ENCODE measurements around the gene GDPD2.
"Not testable (repeated sequence)": the region's sequence is repeated elsewhere in the genome, so short reads cannot be mapped to it uniquely, and the experiment has no call there.

Gene GDPD2, protein sequence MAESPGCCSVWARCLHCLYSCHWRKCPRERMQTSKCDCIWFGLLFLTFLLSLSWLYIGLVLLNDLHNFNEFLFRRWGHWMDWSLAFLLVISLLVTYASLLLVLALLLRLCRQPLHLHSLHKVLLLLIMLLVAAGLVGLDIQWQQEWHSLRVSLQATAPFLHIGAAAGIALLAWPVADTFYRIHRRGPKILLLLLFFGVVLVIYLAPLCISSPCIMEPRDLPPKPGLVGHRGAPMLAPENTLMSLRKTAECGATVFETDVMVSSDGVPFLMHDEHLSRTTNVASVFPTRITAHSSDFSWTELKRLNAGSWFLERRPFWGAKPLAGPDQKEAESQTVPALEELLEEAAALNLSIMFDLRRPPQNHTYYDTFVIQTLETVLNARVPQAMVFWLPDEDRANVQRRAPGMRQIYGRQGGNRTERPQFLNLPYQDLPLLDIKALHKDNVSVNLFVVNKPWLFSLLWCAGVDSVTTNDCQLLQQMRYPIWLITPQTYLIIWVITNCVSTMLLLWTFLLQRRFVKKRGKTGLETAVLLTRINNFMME

DNA sequence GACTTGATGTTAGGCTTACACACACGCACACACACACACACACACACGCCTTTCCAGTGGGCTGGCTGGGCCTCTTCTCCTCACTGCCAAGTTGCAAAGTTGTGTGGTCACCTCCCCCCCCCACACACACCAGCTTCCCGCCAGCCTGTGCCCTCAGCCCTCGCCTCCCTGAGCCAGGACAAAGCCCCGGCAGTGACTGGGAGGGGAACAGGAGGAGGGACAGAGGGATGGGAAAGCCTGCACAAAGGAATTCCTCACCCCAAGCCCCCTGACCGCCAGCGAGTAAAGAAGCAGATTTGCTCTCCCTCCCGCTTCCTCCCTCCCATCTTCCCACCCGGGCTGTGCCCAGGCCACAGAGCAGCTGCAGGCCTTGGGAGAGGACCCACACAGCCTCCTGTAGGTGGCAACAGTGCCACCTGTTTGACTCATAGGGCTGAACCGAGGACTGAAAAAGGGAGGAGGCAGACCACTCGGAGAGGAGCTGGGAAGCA, at the start of gene GDPD2:
TSS of gene GDPD2 (plus strand) at position 464 of the 491 bp plus-strand sequence. CDS start 1,671 bp downstream, outside the sequence.
- H3K9ac ChIP-seq (ENCODE audit: low read length in 2 of 2): no peak within 1 kb of the TSS
- no peaks in the 10 kb centered on the region for H3K9me3 ChIP-seq (ENCODE audit: control insufficient read depth in 2 of 2, low read length in 2 of 2)

DNA sequence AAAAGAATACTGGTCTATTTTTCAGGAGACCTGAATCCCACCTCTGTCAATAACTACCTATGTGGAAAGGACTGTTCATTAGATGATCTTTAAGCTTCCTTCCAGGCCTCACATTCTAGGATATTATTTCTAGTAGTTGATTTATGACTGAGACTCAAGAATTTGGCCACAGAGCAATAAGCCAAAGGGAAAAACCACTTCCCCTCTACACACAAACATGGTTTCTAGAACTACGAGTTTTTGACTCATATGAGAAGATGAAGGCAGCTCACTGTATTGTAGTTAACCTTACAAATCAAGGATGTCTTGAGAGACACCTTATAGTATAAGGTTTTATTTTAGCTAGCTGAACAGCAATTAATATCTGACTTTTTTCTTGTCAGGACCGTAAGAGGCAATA, 36.9 kb upstream of the GDPD2 start:
- Histone ChIP-seq H3K9me3 (ENCODE audit: control insufficient read depth in 2 of 2, low read length in 2 of 2) (no peaks in the 10 kb centered on the region), H3K4me1 (ENCODE audit: control insufficient read depth, insufficient read depth, low read length) (no peaks in the 10 kb centered on the region), H3K9ac (ENCODE audit: low read length in 2 of 2) (no peak overlapping the region), H3K4me3 (ENCODE audit: low read length in 2 of 2) (no peak overlapping the region), H3K27ac (ENCODE audit: low read length) (no peak overlapping the region), H3K36me3 (ENCODE audit: control insufficient read depth in 2 of 2, insufficient read depth in 2 of 2, low read length in 2 of 2) (no peaks in the 10 kb centered on the region), H3K27me3 (ENCODE audit: control insufficient read depth in 1 of 2, insufficient read depth in 2 of 2, low read length in 2 of 2) (no peaks in the 10 kb centered on the region)

More for the DNA sequence above, at the start of gene GDPD2:
- Histone ChIP-seq H3K27ac (ENCODE audit: low read length) (no peak within 1 kb of the TSS), H3K4me3 (ENCODE audit: low read length in 2 of 2) (no peak within 1 kb of the TSS), H3K4me1 (ENCODE audit: control insufficient read depth, insufficient read depth, low read length) (no peaks in the 10 kb centered on the region), H3K36me3 (ENCODE audit: control insufficient read depth in 2 of 2, insufficient read depth in 2 of 2, low read length in 2 of 2) (no peaks in the 10 kb centered on the region), H3K27me3 (ENCODE audit: control insufficient read depth in 1 of 2, insufficient read depth in 2 of 2, low read length in 2 of 2) (peaks cover 0 to 39% of the 10 kb centered on the region in 2 donors)

DNA sequence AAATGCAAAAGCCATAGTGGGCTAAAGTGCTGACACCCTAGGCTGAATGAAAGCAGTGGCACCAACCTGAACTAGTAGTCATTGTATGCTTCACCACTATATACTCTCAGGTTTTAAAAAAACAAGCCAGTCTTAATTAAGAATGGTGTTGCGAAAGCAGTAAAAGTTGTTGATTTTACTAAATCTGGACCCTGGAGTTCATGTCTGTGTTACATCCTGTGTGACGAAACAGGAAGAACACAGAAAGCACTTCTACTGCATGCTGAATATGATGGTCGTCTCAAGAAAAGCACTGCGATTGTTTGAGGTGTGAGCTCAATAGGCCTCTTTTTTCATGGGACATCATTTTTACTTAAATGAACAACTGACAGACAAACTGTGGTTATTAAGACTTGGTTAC, 24.2 kb upstream of the GDPD2 start:
- Histone ChIP-seq H3K4me3 (ENCODE audit: low read length in 2 of 2) (no peak overlapping the region), H3K9me3 (ENCODE audit: control insufficient read depth in 2 of 2, low read length in 2 of 2) (no peaks in the 10 kb centered on the region), H3K27ac (ENCODE audit: low read length) (no peak overlapping the region), H3K9ac (ENCODE audit: low read length in 2 of 2) (no peak overlapping the region), H3K36me3 (ENCODE audit: control insufficient read depth in 2 of 2, insufficient read depth in 2 of 2, low read length in 2 of 2) (no peaks in the 10 kb centered on the region), H3K4me1 (ENCODE audit: control insufficient read depth, insufficient read depth, low read length) (no peaks in the 10 kb centered on the region), H3K27me3 (ENCODE audit: control insufficient read depth in 1 of 2, insufficient read depth in 2 of 2, low read length in 2 of 2) (peaks cover 0 to 2% of the 10 kb centered on the region in 2 donors)

DNA sequence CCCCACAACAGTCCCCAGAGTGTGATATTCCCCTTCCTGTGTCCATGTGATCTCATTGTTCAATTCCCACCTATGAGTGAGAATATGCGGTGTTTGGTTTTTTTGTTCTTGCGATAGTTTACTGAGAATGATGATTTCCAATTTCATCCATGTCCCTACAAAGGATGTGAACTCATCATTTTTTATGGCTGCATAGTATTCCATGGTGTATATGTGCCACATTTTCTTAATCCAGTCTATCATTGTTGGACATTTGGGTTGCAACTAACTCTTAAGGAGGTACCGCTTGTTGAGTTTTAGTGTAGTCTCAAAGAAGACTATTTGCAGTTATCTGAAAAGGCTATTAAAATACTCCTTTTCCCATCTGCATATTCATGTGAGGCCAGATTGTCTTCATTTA, 22.9 kb upstream of the GDPD2 start:
- not testable (repeated sequence) for H3K9ac ChIP-seq (ENCODE audit: low read length in 2 of 2); H3K9me3 ChIP-seq (ENCODE audit: control insufficient read depth in 2 of 2, low read length in 2 of 2); H3K27me3 ChIP-seq (ENCODE audit: control insufficient read depth in 1 of 2, insufficient read depth in 2 of 2, low read length in 2 of 2); H3K36me3 ChIP-seq (ENCODE audit: control insufficient read depth in 2 of 2, insufficient read depth in 2 of 2, low read length in 2 of 2); H3K4me1 ChIP-seq (ENCODE audit: control insufficient read depth, insufficient read depth, low read length); H3K4me3 ChIP-seq (ENCODE audit: low read length in 2 of 2); H3K27ac ChIP-seq (ENCODE audit: low read length)

DNA sequence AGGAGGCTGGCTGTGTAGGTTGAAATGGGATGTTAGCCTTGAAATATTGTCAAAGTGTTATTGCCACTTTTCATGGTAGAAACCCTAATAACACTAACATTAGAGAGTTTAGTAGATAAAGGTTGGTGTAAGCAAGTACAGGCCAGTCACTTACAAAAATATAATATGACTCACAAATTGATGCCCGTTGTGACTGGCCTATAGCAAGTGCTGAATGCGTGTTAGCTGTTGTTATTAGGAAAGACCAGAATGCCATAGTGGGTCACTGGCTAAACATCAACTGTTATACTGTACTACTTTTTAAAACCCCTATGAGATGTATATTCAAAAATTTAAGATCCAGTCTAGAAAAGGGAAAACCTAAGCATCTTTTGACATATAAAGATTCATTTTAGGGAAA, 20.4 kb upstream of the GDPD2 start:
- H3K36me3 ChIP-seq (ENCODE audit: control insufficient read depth in 2 of 2, insufficient read depth in 2 of 2, low read length in 2 of 2): no peaks in the 10 kb centered on the region
- H3K4me3 ChIP-seq (ENCODE audit: low read length in 2 of 2): no peak overlapping the region
- H3K4me1 ChIP-seq (ENCODE audit: control insufficient read depth, insufficient read depth, low read length): no peaks in the 10 kb centered on the region
- no peak overlapping the region for H3K27ac ChIP-seq (ENCODE audit: low read length)
- peaks cover 0 to 9% of the 10 kb centered on the region in 2 donors for H3K27me3 ChIP-seq (ENCODE audit: control insufficient read depth in 1 of 2, insufficient read depth in 2 of 2, low read length in 2 of 2)
- no peak overlapping the region for H3K9ac ChIP-seq (ENCODE audit: low read length in 2 of 2)
- no peaks in the 10 kb centered on the region for H3K9me3 ChIP-seq (ENCODE audit: control insufficient read depth in 2 of 2, low read length in 2 of 2)

DNA sequence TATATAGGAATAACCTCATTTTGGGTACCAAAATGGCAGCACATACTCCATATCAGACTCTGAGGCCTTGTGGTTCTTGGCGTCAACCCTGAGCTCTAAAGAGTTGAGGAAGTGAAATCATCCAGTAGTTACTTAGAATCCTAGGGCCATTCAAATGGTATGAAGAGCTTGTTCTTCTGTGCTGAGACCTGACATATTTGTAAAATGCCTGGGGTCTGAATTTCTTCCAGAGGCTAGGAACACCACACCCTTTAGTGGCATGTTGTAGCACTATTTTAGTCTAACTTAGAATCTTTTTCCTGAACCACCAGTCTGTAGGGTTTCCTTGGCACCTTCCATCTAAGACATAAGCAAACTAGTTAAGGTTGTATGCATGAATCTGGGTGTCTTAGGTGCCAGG, 18.1 kb upstream of the GDPD2 start:
- Histone ChIP-seq H3K4me3 (ENCODE audit: low read length in 2 of 2) (no peak overlapping the region), H3K36me3 (ENCODE audit: control insufficient read depth in 2 of 2, insufficient read depth in 2 of 2, low read length in 2 of 2) (no peaks in the 10 kb centered on the region), H3K9ac (ENCODE audit: low read length in 2 of 2) (no peak overlapping the region), H3K4me1 (ENCODE audit: control insufficient read depth, insufficient read depth, low read length) (no peaks in the 10 kb centered on the region), H3K27me3 (ENCODE audit: control insufficient read depth in 1 of 2, insufficient read depth in 2 of 2, low read length in 2 of 2) (peaks cover 0 to 9% of the 10 kb centered on the region in 2 donors), H3K9me3 (ENCODE audit: control insufficient read depth in 2 of 2, low read length in 2 of 2) (no peaks in the 10 kb centered on the region), H3K27ac (ENCODE audit: low read length) (no peak overlapping the region)

DNA sequence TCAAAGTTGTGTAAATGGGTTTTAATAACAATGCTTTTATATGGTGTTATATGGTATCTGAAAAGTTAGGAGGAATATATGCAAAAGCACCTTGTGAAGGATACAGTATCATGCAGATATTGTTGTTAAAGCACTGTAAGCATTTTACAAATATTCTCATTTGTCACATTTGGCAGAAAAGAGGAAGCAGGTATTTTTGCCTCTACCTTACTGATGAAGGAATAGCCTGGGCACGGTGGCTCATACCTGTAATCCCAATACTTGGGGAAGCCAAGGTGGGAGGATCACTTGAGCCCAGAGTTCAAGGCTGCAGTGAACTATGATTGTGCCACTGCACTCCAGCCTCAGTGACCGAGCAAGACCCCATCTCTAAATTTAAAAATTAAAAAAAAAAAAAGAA, 12.2 kb upstream of the GDPD2 start:
- no peak overlapping the region for H3K27ac ChIP-seq (ENCODE audit: low read length)
- H3K9ac ChIP-seq (ENCODE audit: low read length in 2 of 2): no peak overlapping the region
- H3K4me3 ChIP-seq (ENCODE audit: low read length in 2 of 2): no peak overlapping the region
- peaks cover 0 to 4% of the 10 kb centered on the region in 2 donors for H3K27me3 ChIP-seq (ENCODE audit: control insufficient read depth in 1 of 2, insufficient read depth in 2 of 2, low read length in 2 of 2)
- H3K9me3 ChIP-seq (ENCODE audit: control insufficient read depth in 2 of 2, low read length in 2 of 2): no peaks in the 10 kb centered on the region
- no peaks in the 10 kb centered on the region for H3K36me3 ChIP-seq (ENCODE audit: control insufficient read depth in 2 of 2, insufficient read depth in 2 of 2, low read length in 2 of 2)
- H3K4me1 ChIP-seq (ENCODE audit: control insufficient read depth, insufficient read depth, low read length): no peaks in the 10 kb centered on the region

DNA sequence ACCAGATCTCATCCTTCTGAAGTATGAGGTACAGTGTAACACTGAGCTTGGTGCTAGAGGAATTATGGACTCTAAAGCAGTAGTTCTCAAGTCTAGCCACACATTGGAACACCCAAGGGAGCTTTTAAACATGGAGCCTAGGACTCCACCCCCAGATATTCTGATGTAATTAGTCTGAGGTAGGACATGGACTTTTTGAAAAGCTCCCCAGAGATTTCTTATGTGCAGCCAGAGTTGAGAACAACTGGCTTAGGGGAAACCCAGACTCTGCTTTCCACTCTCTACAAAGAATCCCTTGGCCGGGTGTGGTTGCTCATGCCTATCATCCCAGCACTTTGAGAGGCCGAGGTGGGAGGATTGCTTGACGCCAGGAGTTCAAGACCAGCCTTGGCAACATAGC, 11.6 kb upstream of the GDPD2 start:
- H3K36me3 ChIP-seq (ENCODE audit: control insufficient read depth in 2 of 2, insufficient read depth in 2 of 2, low read length in 2 of 2): no peaks in the 10 kb centered on the region
- H3K9me3 ChIP-seq (ENCODE audit: control insufficient read depth in 2 of 2, low read length in 2 of 2): no peaks in the 10 kb centered on the region
- no peaks in the 10 kb centered on the region for H3K4me1 ChIP-seq (ENCODE audit: control insufficient read depth, insufficient read depth, low read length)
- no peak overlapping the region for H3K9ac ChIP-seq (ENCODE audit: low read length in 2 of 2)
- no peaks in the 10 kb centered on the region for H3K27me3 ChIP-seq (ENCODE audit: control insufficient read depth in 1 of 2, insufficient read depth in 2 of 2, low read length in 2 of 2)
- no peak overlapping the region for H3K4me3 ChIP-seq (ENCODE audit: low read length in 2 of 2)
- no peak overlapping the region for H3K27ac ChIP-seq (ENCODE audit: low read length)

DNA sequence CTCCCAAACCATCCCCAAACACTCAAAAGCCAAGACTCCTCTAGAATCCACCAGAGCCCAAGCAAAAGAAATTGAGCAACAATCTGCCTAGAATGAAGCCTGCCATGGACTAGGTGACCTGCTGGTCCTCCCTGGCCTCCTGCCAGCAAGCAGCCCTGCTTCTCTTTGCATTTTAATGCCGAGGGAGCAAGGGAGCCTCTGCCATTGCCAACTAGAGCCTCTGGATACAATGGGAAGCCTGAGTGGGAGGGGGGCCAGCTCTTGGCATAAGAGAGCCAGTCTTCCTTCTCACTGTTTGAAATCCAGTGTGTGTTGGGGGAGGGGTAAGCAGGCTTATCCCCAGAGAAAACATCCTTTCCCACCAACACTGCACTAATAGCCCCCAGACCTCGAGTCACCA, 1.5 kb upstream of the GDPD2 start:
- H3K27me3 ChIP-seq (ENCODE audit: control insufficient read depth in 1 of 2, insufficient read depth in 2 of 2, low read length in 2 of 2): peaks cover 0 to 39% of the 10 kb centered on the region in 2 donors
- H3K9me3 ChIP-seq (ENCODE audit: control insufficient read depth in 2 of 2, low read length in 2 of 2): no peaks in the 10 kb centered on the region
- no peaks in the 10 kb centered on the region for H3K36me3 ChIP-seq (ENCODE audit: control insufficient read depth in 2 of 2, insufficient read depth in 2 of 2, low read length in 2 of 2)
- H3K4me3 ChIP-seq (ENCODE audit: low read length in 2 of 2): no peak overlapping the region
- no peaks in the 10 kb centered on the region for H3K4me1 ChIP-seq (ENCODE audit: control insufficient read depth, insufficient read depth, low read length)
- no peak overlapping the region for H3K9ac ChIP-seq (ENCODE audit: low read length in 2 of 2)
- H3K27ac ChIP-seq (ENCODE audit: low read length): no peak overlapping the region

DNA sequence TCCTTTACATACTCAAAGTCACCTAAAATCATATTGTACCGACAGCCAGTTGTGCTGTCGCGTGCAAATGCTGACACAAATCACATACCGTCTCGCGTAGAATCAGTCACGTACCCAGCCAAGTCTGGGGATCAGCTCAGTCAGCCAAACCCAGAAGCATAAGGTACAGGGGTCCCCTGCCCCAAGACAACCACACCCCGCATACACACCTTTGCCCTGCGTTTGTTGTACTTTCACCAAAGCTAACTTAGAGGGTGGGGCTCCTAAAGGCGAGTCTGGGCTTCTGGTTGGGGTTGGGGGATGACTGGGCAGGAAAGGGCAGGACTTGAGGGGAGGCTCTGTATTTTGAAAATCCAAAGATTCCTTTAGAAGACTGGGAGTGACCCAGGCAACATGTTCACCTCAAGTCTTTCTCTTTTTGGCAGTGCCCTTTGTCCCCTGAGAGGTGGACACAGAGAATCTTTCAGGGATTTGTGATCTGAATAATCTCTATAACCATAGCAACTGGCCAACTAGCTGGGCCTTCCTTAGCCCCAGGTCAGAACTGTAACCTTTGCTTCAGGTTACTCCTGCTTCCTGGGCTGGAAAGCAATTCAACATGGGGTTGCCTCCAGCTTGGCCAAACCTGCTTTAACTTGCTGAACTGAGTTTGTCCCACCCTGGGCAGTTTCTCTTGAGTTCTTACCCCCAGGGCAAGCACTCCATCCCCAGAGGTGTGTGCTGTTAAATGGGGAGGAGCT, 992 bp downstream of the GDPD2 start:
- H3K4me3 ChIP-seq (ENCODE audit: low read length in 2 of 2): no peak overlapping the region
- H3K9ac ChIP-seq (ENCODE audit: low read length in 2 of 2): no peak overlapping the region
- H3K27me3 ChIP-seq (ENCODE audit: control insufficient read depth in 1 of 2, insufficient read depth in 2 of 2, low read length in 2 of 2): peaks cover 0 to 42% of the 10 kb centered on the region in 2 donors

More for the DNA sequence above, 992 bp downstream of the GDPD2 start:
- Histone ChIP-seq H3K27ac (ENCODE audit: low read length) (no peak overlapping the region), H3K36me3 (ENCODE audit: control insufficient read depth in 2 of 2, insufficient read depth in 2 of 2, low read length in 2 of 2) (no peaks in the 10 kb centered on the region), H3K4me1 (ENCODE audit: control insufficient read depth, insufficient read depth, low read length) (no peaks in the 10 kb centered on the region), H3K9me3 (ENCODE audit: control insufficient read depth in 2 of 2, low read length in 2 of 2) (no peaks in the 10 kb centered on the region)
